ENCODE data around the gene ARHGAP1.

Gene ARHGAP1

GRCh38 chr11:46632502-46632901 lies 67.9 kb downstream of the ARHGAP1 start:
- Mint-ChIP-seq H3K36me3 (ENCODE audit: low read depth) (peaks cover 16% of the 10 kb centered on the region), H3K4me3 (no peak overlapping the region), H3K27me3 (ENCODE audit: low read depth, poor library complexity) (peaks cover 2% of the 10 kb centered on the region), H3K9me3 (no peaks in the 10 kb centered on the region), H3K27ac (no peak overlapping the region), H3K4me1 (peaks cover 6% of the 10 kb centered on the region)
- no peak for DNase-seq
- TF ChIP-seq CTCF (IDR thresholded peaks at IDR 0.05) = no peak

- peaks cover 18% of the 10 kb centered on the region for H3K36me3 Mint-ChIP-seq (ENCODE audit: low read depth)
- no peak for DNase-seq
- no peaks in the 10 kb centered on the region for H3K27me3 Mint-ChIP-seq (ENCODE audit: low read depth, poor library complexity)
- no peaks in the 10 kb centered on the region for H3K9me3 Mint-ChIP-seq
- TF ChIP-seq CTCF (IDR thresholded peaks at IDR 0.05) = no peak
- H3K27ac Mint-ChIP-seq = no peak overlapping the region
- no peak overlapping the region for H3K4me3 Mint-ChIP-seq
- H3K4me1 Mint-ChIP-seq = peaks cover 6% of the 10 kb centered on the region
Observed at GRCh38 chr11:46631676-46632075, 68.7 kb downstream of the ARHGAP1 start.

GRCh38 chr11:46630237-46630636 lies 70.2 kb downstream of the ARHGAP1 start:
- Mint-ChIP-seq H3K9me3 (no peaks in the 10 kb centered on the region), H3K36me3 (ENCODE audit: low read depth) (peaks cover 29% of the 10 kb centered on the region), H3K27me3 (ENCODE audit: low read depth, poor library complexity) (no peaks in the 10 kb centered on the region), H3K4me3 (no peak overlapping the region), H3K27ac (no peak overlapping the region), H3K4me1 (peaks cover 6% of the 10 kb centered on the region)
- TF ChIP-seq CTCF (IDR thresholded peaks at IDR 0.05) = no peak
- DNase-seq = no peak

GRCh38 chr11:46628961-46629360 lies 71.5 kb downstream of the ARHGAP1 start:
- Mint-ChIP-seq H3K27me3 (ENCODE audit: low read depth, poor library complexity) (no peaks in the 10 kb centered on the region), H3K27ac (peak overlapping the region; percentile 33), H3K9me3 (no peaks in the 10 kb centered on the region), H3K4me1 (peaks cover 6% of the 10 kb centered on the region), H3K4me3 (no peak overlapping the region), H3K36me3 (ENCODE audit: low read depth) (peaks cover 42% of the 10 kb centered on the region)
- no peak for DNase-seq
- TF ChIP-seq CTCF (IDR thresholded peaks at IDR 0.05) = no peak
